Gastrocnemius medialis (tissue), 4 donors: ENCODE measurements around the gene ITPKB.

ENCODE experiments used
- CTCF ChIP-seq, 5 experiments: fragments of 450-650 bp in 3 of 5; fragments of 200-600 bp in 2 of 5; sonication (generic) in 2 of 5; IDR thresholded peaks in 4 of 5; conservative IDR thresholded peaks in 1 of 5; 1 replicate in 4 of 5; 2 replicates in 1 of 5; pipeline ENCODE4 v1.5.1; 2016 to 2019; ENCODE audit warnings: antibody characterized with exemption in 5 of 5, mild to moderate bottlenecking in 3 of 5, moderate library complexity in 3 of 5
- POLR2A ChIP-seq, 2 donors: fragments of 450-650 bp; IDR thresholded peaks; one replicate each; pipeline ENCODE4 v1.6.1; 2017; ENCODE audit warnings: antibody characterized with exemption in 2 of 2, mild to moderate bottlenecking in 2 of 2, moderate library complexity in 2 of 2

GRCh38 chr1:226646026-226646869, 92.8 kb downstream of the ITPKB start:
- TF ChIP-seq POLR2A (IDR thresholded peaks at IDR 0.05) (no peak), CTCF (IDR thresholded peaks at IDR 0.05 in 4 of 5, conservative IDR thresholded peaks at IDR 0.05 in 1 of 5) (no peak)
